Fibroblast of lung (primary cell): ENCODE data around the gene SUGT1. TPM values are rescaled to one million over a fixed set of nuclear protein-coding genes. Genes with fewer than 3 reads are reported as not detected.

Source experiments
- DNase-seq, 2 donors: peaks; one replicate each; pipeline versions ENCODE4 v3.0.0 to v3.0.0-alpha.2; 2010; ENCODE audit warnings: low read depth in 2 of 2
- H2AFZ ChIP-seq: 2 replicates; pipeline ENCODE4 v1.5.1; 2012; ENCODE audit warnings: low read length, control low read depth, inconsistent platforms
- H3K27ac ChIP-seq: 2 replicates; pipeline ENCODE4 v1.5.1; 2011; ENCODE audit warnings: low read length, control low read depth; ENCODE audit not compliant: insufficient read depth
- H3K27me3 ChIP-seq: 2 replicates; pipeline ENCODE4 v1.5.1; 2011; ENCODE audit warnings: mild to moderate bottlenecking, low read length; ENCODE audit not compliant: control insufficient read depth, insufficient read depth
- H3K36me3 ChIP-seq: 2 replicates; pipeline ENCODE4 v1.5.1; 2011; ENCODE audit warnings: low read length; ENCODE audit not compliant: control insufficient read depth, insufficient read depth
- H3K4me1 ChIP-seq: 2 replicates; pipeline ENCODE4 v1.5.1; 2011; ENCODE audit warnings: low read length; ENCODE audit not compliant: control insufficient read depth, insufficient read depth; ENCODE audit errors: extremely low read depth
- H3K4me2 ChIP-seq: 2 replicates; pipeline ENCODE4 v1.5.1; 2011; ENCODE audit warnings: low read length, control low read depth; ENCODE audit not compliant: insufficient read depth; ENCODE audit errors: extremely low read depth
- H3K4me3 ChIP-seq, 4 experiments: fragments of 200-600 bp in 1 of 4; sonication (generic) in 1 of 4; replicated peaks in 1 of 4; 2 replicates each; pipeline ENCODE4 v1.5.1; 2011 to 2016; ENCODE audit warnings: low read length in 4 of 4, low read depth in 3 of 4, mild to moderate bottlenecking in 3 of 4, control low read depth in 2 of 4, inconsistent platforms in 1 of 4, mixed read lengths in 1 of 4; ENCODE audit not compliant: insufficient read depth in 1 of 4; ENCODE audit errors: control extremely low read depth in 1 of 4
- H3K79me2 ChIP-seq: 2 replicates; pipeline ENCODE4 v1.5.1; 2012; ENCODE audit warnings: mild to moderate bottlenecking, low read length, inconsistent platforms; ENCODE audit not compliant: control insufficient read depth, insufficient read depth
- H3K9ac ChIP-seq: 2 replicates; pipeline ENCODE4 v1.5.1; 2011; ENCODE audit warnings: mild to moderate bottlenecking, low read length, control low read depth; ENCODE audit not compliant: insufficient read depth
- H3K9me3 ChIP-seq: 2 replicates; pipeline ENCODE4 v1.5.1; 2012; ENCODE audit warnings: low read depth, low read length; ENCODE audit not compliant: control insufficient read depth, insufficient read depth
- H4K20me1 ChIP-seq: 2 replicates; pipeline ENCODE4 v1.5.1; 2011; ENCODE audit warnings: low read length; ENCODE audit not compliant: control insufficient read depth, insufficient read depth; ENCODE audit errors: extremely low read depth
- EZH2 ChIP-seq: IDR thresholded peaks from 2 replicates; pipeline ENCODE4 v1.5.1; 2012; ENCODE audit warnings: low read length, control low read depth, mild to moderate bottlenecking; ENCODE audit errors: missing control alignments
- polyA plus RNA-seq, 2 donors: library from polyadenylated mRNA; depleted of rRNA in 1 of 2; stranded (reverse) in 1 of 2; unstranded in 1 of 2; fragments of >200 nt; gene quantifications; 2 replicates each; pipeline ENCODE4 v1.2.1, GENCODE V29; 2011 to 2012; ENCODE audit warnings: missing spikeins in 1 of 2
- total RNA-seq: library from RNA; depleted of rRNA; stranded (reverse); fragments of >200 nt; gene quantifications from 2 replicates; pipeline ENCODE4 v1.2.1, GENCODE V29; 2014
- TF ChIP-seq, protein P1 (sequence below), 2 donors: IDR thresholded peaks in 1 of 2; conservative IDR thresholded peaks in 1 of 2; 1 replicate in 1 of 2; 2 replicates in 1 of 2; pipeline ENCODE4 v1.5.1; 2011 to 2012; ENCODE audit warnings: low read length in 2 of 2, control low read depth in 1 of 2, inconsistent platforms in 1 of 2, low read depth in 1 of 2, mild to moderate bottlenecking in 1 of 2

The SUGT1 gene
- total and polyA plus RNA-seq, 2 donors (not counting 1 experiment from before 2014, with no cell fraction given): 45.2 to 59.4 TPM

DNA sequence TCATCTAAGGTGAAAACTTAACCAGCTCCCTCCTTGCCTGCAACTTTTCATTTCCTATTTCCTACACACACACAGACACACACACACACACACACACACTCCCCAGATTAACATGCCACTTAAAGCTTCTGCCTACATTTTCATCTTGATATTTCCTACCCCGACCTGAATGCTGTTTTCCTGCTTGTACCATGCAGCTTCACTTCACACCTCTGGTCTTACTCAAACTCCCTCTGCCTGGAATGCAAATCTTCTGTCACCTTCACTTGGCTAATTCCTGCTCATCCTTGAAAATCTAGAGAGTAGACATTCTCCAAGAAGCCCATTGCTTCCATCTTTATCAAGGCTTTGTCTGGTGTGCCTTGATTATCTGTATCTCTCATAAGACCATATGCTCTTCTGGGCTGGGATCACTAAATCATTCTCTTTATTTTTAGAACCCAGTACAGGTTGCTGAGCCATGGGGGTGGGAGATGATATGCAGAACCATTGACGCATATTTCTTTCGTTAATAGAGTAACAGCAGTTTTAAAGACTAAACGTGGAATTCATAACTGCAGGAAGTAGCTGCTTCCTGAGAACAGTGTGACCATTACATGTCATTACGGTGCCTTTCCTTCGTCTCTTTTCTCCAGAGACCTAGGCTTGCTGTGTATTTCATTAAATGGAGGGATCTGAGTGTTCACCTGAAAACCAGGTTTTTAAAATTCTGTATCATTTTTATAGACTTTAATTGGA is 49.3 kb downstream of the SUGT1 start:
- H3K9me3 ChIP-seq: no peaks in the 10 kb centered on the region
- H3K27me3 ChIP-seq: no peaks in the 10 kb centered on the region
- H3K36me3 ChIP-seq: no peaks in the 10 kb centered on the region
- no peak overlapping the region for H3K4me2 ChIP-seq
- no peaks in the 10 kb centered on the region for H4K20me1 ChIP-seq
- no peak overlapping the region for H3K9ac ChIP-seq
- DNase-seq: no peak
- H2AFZ ChIP-seq: no peak overlapping the region
- H3K79me2 ChIP-seq: no peaks in the 10 kb centered on the region
- H3K4me1 ChIP-seq: no peaks in the 10 kb centered on the region
- TF ChIP-seq, protein P1, sequence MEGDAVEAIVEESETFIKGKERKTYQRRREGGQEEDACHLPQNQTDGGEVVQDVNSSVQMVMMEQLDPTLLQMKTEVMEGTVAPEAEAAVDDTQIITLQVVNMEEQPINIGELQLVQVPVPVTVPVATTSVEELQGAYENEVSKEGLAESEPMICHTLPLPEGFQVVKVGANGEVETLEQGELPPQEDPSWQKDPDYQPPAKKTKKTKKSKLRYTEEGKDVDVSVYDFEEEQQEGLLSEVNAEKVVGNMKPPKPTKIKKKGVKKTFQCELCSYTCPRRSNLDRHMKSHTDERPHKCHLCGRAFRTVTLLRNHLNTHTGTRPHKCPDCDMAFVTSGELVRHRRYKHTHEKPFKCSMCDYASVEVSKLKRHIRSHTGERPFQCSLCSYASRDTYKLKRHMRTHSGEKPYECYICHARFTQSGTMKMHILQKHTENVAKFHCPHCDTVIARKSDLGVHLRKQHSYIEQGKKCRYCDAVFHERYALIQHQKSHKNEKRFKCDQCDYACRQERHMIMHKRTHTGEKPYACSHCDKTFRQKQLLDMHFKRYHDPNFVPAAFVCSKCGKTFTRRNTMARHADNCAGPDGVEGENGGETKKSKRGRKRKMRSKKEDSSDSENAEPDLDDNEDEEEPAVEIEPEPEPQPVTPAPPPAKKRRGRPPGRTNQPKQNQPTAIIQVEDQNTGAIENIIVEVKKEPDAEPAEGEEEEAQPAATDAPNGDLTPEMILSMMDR (conservative IDR thresholded peaks at IDR 0.05 in 1 of 2, IDR thresholded peaks at IDR 0.05 in 1 of 2; ENCODE audit: low read depth in 1 of 2, low read length in 2 of 2): no peak
- TF ChIP-seq EZH2: no peak
- H3K27ac ChIP-seq: no peak overlapping the region
- H3K4me3 ChIP-seq: no peak overlapping the region

DNA sequence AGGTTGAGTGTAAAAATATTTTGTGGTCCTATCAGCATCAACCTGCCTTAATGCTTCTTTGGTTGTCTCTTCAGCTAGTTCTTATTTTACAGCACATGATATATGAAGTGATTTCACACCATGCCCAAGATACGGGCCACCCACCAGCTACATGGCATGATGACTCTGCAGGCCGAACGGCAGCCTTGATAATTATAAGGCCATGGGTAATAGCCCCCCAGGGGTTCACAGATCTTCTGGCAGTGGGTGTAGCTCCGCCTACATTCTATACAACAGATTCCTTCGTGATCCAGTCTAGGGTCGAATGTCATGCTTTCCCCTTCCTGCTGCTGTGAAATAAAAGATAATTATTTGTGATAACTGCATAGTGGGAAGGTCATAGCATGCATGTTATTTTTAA is 50.8 kb downstream of the SUGT1 start:
- no peaks in the 10 kb centered on the region for H3K36me3 ChIP-seq
- no peaks in the 10 kb centered on the region for H3K4me1 ChIP-seq
- TF ChIP-seq, protein P1 (conservative IDR thresholded peaks at IDR 0.05 in 1 of 2, IDR thresholded peaks at IDR 0.05 in 1 of 2; ENCODE audit: low read depth in 1 of 2, low read length in 2 of 2): no peak
- TF ChIP-seq EZH2: no peak
- H4K20me1 ChIP-seq: no peaks in the 10 kb centered on the region
- H3K27me3 ChIP-seq: no peaks in the 10 kb centered on the region
- H3K4me2 ChIP-seq: no peak overlapping the region
- no peaks in the 10 kb centered on the region for H3K79me2 ChIP-seq
- no peak overlapping the region for H3K4me3 ChIP-seq
- H3K27ac ChIP-seq: no peak overlapping the region
- H3K9ac ChIP-seq: no peak overlapping the region
- no peaks in the 10 kb centered on the region for H3K9me3 ChIP-seq
- no peak for DNase-seq
- H2AFZ ChIP-seq: no peak overlapping the region

DNA sequence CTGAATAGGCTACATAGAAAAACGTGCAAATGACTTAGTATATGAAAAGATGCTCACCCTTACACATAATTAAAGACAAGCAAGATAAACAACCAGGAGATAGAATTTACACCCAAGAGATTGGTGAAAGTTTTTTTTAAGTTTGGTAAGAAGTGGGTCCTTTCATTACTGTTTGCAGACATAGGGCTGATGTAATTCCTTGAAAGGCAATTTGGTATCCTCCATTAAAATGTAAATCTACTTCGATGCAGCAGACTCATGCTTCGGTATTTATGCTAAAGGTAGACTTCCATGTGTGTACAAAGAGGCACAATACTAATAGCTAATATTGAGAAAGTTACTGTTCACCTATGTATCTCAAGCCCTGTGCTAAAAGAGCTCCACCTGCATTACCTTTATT is 53.4 kb downstream of the SUGT1 start:
- H3K9ac ChIP-seq: no peak overlapping the region
- H4K20me1 ChIP-seq: no peaks in the 10 kb centered on the region
- H3K79me2 ChIP-seq: no peaks in the 10 kb centered on the region

More for the DNA sequence above, 53.4 kb downstream of the SUGT1 start:
- H3K27ac ChIP-seq: no peak overlapping the region
- no peak overlapping the region for H2AFZ ChIP-seq
- no peaks in the 10 kb centered on the region for H3K36me3 ChIP-seq
- peak in 1 of 2 donors; percentile 52 for DNase-seq
- H3K27me3 ChIP-seq: no peaks in the 10 kb centered on the region
- no peak for TF ChIP-seq EZH2
- TF ChIP-seq, protein P1 (conservative IDR thresholded peaks at IDR 0.05 in 1 of 2, IDR thresholded peaks at IDR 0.05 in 1 of 2; ENCODE audit: low read depth in 1 of 2, low read length in 2 of 2): no peak
- no peak overlapping the region for H3K4me3 ChIP-seq
- no peaks in the 10 kb centered on the region for H3K4me1 ChIP-seq
- H3K4me2 ChIP-seq: no peak overlapping the region
- H3K9me3 ChIP-seq: no peaks in the 10 kb centered on the region
